ENCODE results near the gene B4GALNT3. TPM values are rescaled to one million over a fixed set of nuclear protein-coding genes. Genes with fewer than 3 reads are reported as not detected.

B4GALNT3 gene
- total and polyA plus RNA-seq, 10 of the 15 experiments (the other 5 are each of a cell fraction or from before 2014, with no cell fraction given), result 0.05 to 4.2 (median 2.7) TPM; not detected in 1

DNA sequence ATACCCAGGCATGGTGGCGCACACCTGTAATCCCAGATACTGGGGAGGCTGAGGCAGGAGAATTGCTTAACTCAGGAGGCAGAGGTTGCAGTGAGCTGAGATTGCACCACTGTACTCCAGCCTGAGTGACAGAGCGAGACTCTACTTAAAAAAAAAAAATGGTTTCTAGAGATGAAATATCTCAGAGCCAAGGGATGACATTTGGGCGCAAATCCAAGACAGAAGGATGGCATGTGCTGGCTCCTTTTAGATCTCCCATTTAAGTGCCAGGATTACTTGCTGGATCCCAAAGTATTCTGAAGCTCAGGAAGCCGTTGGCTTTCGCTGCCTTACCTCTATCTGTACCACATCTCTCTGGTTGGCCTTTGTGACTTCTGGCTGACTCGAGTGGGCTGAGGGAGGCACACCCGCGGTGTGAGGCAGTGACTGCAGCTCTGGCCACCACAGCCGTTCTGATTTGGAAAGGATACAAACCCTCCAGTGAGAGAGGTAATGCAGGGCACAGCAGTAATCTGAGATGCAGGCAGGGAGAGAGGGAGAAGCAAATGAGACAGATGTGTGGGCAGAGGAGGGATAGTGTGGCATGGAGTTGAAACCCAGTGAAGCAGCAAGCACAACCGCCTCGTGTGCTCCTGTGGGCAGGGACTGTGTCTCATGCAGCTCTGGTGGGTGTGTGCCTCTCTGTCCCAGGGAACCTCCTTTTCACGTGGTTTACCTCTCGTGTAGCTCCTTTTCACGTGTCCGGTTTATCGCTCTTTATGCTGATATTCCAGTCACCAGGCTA, 4.9 kb downstream of the B4GALNT3 start (continued):
- TF ChIP-seq, protein P1, sequence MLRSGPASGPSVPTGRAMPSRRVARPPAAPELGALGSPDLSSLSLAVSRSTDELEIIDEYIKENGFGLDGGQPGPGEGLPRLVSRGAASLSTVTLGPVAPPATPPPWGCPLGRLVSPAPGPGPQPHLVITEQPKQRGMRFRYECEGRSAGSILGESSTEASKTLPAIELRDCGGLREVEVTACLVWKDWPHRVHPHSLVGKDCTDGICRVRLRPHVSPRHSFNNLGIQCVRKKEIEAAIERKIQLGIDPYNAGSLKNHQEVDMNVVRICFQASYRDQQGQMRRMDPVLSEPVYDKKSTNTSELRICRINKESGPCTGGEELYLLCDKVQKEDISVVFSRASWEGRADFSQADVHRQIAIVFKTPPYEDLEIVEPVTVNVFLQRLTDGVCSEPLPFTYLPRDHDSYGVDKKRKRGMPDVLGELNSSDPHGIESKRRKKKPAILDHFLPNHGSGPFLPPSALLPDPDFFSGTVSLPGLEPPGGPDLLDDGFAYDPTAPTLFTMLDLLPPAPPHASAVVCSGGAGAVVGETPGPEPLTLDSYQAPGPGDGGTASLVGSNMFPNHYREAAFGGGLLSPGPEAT (IDR thresholded peaks at IDR 0.05; ENCODE audit: low read depth), result no peak
- no peak for TF ChIP-seq ETV6 (conservative IDR thresholded peaks at IDR 0.05 in 1 of 2, IDR thresholded peaks at IDR 0.05 in 1 of 2; ENCODE audit: borderline replicate concordance in 1 of 2, low read depth in 1 of 2)
- no peak for TF ChIP-seq EP300 (IDR thresholded peaks at IDR 0.05; ENCODE audit: borderline replicate concordance in 1 of 2, control insufficient read depth in 1 of 2, low read depth in 2 of 2, low read length in 2 of 2)
- no peak for TF ChIP-seq POLR2AphosphoS2 (IDR thresholded peaks at IDR 0.05; ENCODE audit: low read depth, low read length)
- TF ChIP-seq CREM (IDR thresholded peaks at IDR 0.05; ENCODE audit: low read depth), result no peak

DNA sequence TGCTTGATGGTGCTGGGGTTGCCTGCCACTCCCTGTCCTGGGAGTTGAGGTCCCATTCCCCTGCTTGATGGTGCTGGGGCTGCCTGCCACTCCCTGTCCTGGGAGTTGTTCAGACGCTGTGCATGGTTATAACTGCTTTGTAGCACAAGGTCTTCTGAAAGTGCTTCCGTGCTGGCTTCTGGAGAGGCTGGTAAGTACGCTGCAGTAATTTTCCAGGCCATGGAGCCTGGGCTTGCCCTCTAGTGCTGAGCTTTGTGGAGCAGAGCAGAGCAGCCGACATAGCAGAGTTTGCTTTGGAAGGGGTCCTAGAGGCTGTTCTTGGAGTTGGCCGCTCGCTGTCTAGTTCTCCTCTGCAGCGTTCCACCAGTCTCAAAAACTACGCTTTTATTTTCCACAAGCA, 6.3 kb downstream of the B4GALNT3 start:
- RAD21 ChIA-PET (ENCODE audit: unreplicated experiment), result no interaction called here
- Histone ChIP-seq H3K36me3 (ENCODE audit: control insufficient read depth in 2 of 2, insufficient read depth in 2 of 2, low read length in 1 of 2) (no peaks in the 10 kb centered on the region), H3K79me2 (ENCODE audit: control insufficient read depth, insufficient read depth, low read length) (no peaks in the 10 kb centered on the region), H3K4me3 (no peak overlapping the region), H3K4me1 (ENCODE audit: control insufficient read depth, insufficient read depth, low read length) (no peaks in the 10 kb centered on the region), H3K27ac (ENCODE audit: control insufficient read depth, insufficient read depth) (no peak overlapping the region), H3K4me2 (ENCODE audit: control insufficient read depth, insufficient read depth) (no peak overlapping the region), H3K9ac (ENCODE audit: control insufficient read depth, insufficient read depth, low read length) (no peak overlapping the region), H4K20me1 (ENCODE audit: control insufficient read depth, insufficient read depth) (no peaks in the 10 kb centered on the region), H2AFZ (ENCODE audit: control insufficient read depth, low read depth, low read length) (no peak overlapping the region), H3K9me3 (replicated peaks; ENCODE audit: control insufficient read depth, insufficient read depth, low read length) (no peaks in the 10 kb centered on the region), H3K27me3 (replicated peaks in 1 of 2; ENCODE audit: control insufficient read depth in 2 of 2, insufficient read depth in 2 of 2, low read length in 1 of 2) (peaks cover 1 to 4% of the 10 kb centered on the region in 2 experiments)
- no TSS peak for BruUV-seq (replicated peaks)
- intact Hi-C loops (cut with micrococcal nuclease; ENCODE audit: unreplicated experiment), result no loop called here
- POLR2A ChIA-PET, result no interaction called here
- 72% methylated on average over 8 of the region's 8 CpGs for WGBS (ENCODE audit: insufficient coverage, insufficient replicate concordance, low lambda C conversion rate, missing lambda C conversion rate)
- SMC1A ChIA-PET (ENCODE audit: uncharacterized antibody, unreplicated experiment), result no interaction called here
- no peak for DNase-seq (ENCODE audit: low read depth, low spot score)
- no peak for ATAC-seq
- CTCF ChIA-PET, result no interaction called here
- FAIRE-seq, result no peak
- in situ Hi-C loops (cut with MboI), result no loop called here
- TF ChIP-seq, protein P2, sequence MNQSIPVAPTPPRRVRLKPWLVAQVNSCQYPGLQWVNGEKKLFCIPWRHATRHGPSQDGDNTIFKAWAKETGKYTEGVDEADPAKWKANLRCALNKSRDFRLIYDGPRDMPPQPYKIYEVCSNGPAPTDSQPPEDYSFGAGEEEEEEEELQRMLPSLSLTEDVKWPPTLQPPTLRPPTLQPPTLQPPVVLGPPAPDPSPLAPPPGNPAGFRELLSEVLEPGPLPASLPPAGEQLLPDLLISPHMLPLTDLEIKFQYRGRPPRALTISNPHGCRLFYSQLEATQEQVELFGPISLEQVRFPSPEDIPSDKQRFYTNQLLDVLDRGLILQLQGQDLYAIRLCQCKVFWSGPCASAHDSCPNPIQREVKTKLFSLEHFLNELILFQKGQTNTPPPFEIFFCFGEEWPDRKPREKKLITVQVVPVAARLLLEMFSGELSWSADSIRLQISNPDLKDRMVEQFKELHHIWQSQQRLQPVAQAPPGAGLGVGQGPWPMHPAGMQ (IDR thresholded peaks at IDR 0.05; ENCODE audit: borderline replicate concordance), result no peak
- no peak for TF ChIP-seq TAF1 (IDR thresholded peaks at IDR 0.05; ENCODE audit: borderline replicate concordance, low read depth, low read length)
- TF ChIP-seq, protein P3, sequence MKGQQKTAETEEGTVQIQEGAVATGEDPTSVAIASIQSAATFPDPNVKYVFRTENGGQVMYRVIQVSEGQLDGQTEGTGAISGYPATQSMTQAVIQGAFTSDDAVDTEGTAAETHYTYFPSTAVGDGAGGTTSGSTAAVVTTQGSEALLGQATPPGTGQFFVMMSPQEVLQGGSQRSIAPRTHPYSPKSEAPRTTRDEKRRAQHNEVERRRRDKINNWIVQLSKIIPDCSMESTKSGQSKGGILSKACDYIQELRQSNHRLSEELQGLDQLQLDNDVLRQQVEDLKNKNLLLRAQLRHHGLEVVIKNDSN (IDR thresholded peaks at IDR 0.05; ENCODE audit: borderline replicate concordance, extremely low read length, insufficient read depth, low read depth, low read length), result no peak
- TF ChIP-seq, protein P4, sequence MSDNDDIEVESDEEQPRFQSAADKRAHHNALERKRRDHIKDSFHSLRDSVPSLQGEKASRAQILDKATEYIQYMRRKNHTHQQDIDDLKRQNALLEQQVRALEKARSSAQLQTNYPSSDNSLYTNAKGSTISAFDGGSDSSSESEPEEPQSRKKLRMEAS (IDR thresholded peaks at IDR 0.05; ENCODE audit: low read depth, low read length), result no peak
- TF ChIP-seq NBN (IDR thresholded peaks at IDR 0.05), result no peak
- no peak for TF ChIP-seq SMAD5 (IDR thresholded peaks at IDR 0.05; ENCODE audit: low read depth)
- TF ChIP-seq POLR2AphosphoS2 (IDR thresholded peaks at IDR 0.05; ENCODE audit: low read depth, low read length), result no peak
- no peak for TF ChIP-seq MXI1 (IDR thresholded peaks at IDR 0.05; ENCODE audit: low read depth, low read length)
- TF ChIP-seq, protein P5, sequence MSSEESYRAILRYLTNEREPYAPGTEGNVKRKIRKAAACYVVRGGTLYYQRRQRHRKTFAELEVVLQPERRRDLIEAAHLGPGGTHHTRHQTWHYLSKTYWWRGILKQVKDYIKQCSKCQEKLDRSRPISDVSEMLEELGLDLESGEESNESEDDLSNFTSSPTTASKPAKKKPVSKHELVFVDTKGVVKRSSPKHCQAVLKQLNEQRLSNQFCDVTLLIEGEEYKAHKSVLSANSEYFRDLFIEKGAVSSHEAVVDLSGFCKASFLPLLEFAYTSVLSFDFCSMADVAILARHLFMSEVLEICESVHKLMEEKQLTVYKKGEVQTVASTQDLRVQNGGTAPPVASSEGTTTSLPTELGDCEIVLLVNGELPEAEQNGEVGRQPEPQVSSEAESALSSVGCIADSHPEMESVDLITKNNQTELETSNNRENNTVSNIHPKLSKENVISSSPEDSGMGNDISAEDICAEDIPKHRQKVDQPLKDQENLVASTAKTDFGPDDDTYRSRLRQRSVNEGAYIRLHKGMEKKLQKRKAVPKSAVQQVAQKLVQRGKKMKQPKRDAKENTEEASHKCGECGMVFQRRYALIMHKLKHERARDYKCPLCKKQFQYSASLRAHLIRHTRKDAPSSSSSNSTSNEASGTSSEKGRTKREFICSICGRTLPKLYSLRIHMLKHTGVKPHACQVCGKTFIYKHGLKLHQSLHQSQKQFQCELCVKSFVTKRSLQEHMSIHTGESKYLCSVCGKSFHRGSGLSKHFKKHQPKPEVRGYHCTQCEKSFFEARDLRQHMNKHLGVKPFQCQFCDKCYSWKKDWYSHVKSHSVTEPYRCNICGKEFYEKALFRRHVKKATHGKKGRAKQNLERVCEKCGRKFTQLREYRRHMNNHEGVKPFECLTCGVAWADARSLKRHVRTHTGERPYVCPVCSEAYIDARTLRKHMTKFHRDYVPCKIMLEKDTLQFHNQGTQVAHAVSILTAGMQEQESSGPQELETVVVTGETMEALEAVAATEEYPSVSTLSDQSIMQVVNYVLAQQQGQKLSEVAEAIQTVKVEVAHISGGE (CRISPR knock-in tag; IDR thresholded peaks at IDR 0.05), result no peak
- no peak for TF ChIP-seq ZSCAN29 (IDR thresholded peaks at IDR 0.05)

Measured in GM12878 (cell line).